GM12865 (cell line): ENCODE results near the gene C4A.
"Not testable (repeated sequence)": the region's sequence is repeated elsewhere in the genome, so short reads cannot be mapped to it uniquely, and the experiment has no call there.

Source experiments
- DNase-seq: peaks from one replicate; pipeline ENCODE4 v3.0.0; 2010; ENCODE audit warnings: low read depth
- H3K4me3 ChIP-seq: 2 replicates; pipeline ENCODE4 v1.5.1; 2011; ENCODE audit warnings: mild to moderate bottlenecking, low read depth, low read length, control low read depth

C4A gene

DNA sequence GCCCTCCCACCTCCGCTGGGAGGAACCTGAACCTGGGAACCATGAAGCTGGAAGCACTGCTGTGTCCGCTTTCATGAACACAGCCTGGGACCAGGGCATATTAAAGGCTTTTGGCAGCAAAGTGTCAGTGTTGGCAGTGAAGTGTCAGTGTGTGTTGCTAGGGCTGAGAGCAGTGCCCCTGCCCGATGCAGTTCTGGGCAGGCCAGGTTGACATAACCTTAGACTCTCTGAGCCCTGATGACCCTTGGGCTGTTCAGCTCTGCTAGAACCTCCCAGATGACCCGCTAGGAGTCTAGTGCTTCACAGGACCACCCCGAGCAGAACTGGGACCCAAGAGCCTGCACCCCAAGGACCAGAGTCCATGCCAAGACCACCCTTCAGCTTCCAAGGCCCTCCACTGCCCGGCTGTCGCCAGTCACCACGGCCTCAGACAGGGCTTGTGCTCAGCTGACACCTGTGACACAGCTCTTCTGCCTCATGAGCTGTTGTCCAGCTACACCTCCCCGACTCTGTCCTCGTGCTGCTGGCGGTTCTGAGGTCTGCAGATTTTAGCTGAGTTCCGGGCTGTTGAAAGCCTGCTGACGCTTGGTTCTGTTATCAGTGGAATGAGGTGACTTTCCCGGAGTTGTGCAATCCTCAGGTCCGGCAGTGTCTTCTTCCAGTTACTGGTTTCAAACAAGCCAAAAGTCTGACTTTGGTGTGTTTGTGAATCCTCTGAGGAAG lies 20.9 kb downstream of the C4A start:
- DNase-seq, H3K4me3 ChIP-seq: not testable (repeated sequence)

DNA sequence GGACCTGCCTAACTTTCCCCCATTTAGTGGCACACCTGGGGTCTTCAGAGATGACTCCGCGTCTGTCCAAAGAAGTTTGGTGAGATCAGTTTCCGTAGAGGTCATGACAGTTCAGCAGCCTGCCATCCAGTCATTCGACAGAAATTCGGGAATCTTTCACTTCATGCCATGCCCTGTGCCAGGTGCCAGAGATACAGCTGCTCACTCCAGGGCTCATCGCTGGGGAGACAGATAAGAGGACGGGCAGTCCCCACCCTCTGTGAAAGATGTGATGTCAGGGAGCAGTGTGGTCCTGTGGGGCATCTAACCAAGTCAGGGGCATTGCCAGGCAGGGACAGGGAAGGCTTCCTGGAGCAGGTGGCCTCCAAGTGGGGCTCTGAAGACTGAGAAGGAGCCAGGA lies 21.4 kb downstream of the C4A start:
- not testable (repeated sequence) for DNase-seq, H3K4me3 ChIP-seq

GRCh38 chr6:32004393-32004792 lies 22.5 kb downstream of the C4A start:
- not testable (repeated sequence) for H3K4me3 ChIP-seq, DNase-seq

GRCh38 chr6:32004864-32005537 lies 23.1 kb downstream of the C4A start:
- DNase-seq, H3K4me3 ChIP-seq: not testable (repeated sequence)

GRCh38 chr6:32005538-32005880 lies 23.7 kb downstream of the C4A start:
- H3K4me3 ChIP-seq, DNase-seq: not testable (repeated sequence)

GRCh38 chr6:32005991-32006529 lies 24.2 kb downstream of the C4A start:
- not testable (repeated sequence) for H3K4me3 ChIP-seq

DNA sequence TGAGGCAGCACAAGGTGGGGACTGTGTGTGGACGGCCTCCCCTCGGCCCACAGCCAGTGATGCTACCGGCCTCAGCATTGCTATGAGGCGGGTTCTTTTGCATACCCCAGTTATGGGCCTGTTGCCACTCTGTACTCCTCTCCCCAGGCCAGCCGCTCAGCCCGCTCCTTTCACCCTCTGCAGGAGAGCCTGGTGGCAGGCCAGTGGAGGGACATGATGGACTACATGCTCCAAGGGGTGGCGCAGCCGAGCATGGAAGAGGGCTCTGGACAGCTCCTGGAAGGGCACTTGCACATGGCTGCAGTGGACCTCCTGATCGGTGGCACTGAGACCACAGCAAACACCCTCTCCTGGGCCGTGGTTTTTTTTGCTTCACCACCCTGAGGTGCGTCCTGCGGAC lies 25.2 kb downstream of the C4A start:
- H3K4me3 ChIP-seq, DNase-seq: not testable (repeated sequence)

More at GRCh38 chr6:32005991-32006529, 24.2 kb downstream of the C4A start:
- DNase-seq, result not testable (repeated sequence)

DNA sequence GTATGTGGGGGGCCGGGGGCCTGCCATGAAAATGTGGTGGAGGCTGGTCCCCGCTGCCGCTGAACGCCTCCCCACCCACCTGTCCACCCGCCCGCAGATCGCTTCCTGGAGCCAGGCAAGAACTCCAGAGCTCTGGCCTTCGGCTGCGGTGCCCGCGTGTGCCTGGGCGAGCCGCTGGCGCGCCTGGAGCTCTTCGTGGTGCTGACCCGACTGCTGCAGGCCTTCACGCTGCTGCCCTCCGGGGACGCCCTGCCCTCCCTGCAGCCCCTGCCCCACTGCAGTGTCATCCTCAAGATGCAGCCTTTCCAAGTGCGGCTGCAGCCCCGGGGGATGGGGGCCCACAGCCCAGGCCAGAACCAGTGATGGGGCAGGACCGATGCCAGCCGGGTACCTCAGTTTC lies 26.2 kb downstream of the C4A start:
- not testable (repeated sequence) for DNase-seq, H3K4me3 ChIP-seq

DNA sequence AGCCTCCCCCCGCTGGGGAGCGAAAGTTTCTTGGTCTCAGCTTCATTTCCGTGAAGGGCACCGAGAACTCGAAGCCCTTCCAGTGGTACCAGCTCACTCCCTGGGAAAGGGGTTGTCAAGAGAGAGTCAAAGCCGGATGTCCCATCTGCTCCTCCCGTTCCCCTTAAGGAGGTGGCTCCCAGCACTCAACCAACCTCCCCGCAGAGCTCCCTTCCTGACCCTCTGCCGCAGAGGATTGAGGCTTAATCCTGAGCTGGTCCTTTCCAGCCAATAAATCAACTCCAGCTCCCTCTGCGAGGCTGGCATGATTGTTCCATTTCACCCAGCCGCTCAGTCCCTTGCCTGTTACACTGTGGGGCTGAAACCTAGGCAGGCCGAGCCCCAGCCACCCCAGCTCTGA lies 26.8 kb downstream of the C4A start:
- not testable (repeated sequence) for DNase-seq

DNA sequence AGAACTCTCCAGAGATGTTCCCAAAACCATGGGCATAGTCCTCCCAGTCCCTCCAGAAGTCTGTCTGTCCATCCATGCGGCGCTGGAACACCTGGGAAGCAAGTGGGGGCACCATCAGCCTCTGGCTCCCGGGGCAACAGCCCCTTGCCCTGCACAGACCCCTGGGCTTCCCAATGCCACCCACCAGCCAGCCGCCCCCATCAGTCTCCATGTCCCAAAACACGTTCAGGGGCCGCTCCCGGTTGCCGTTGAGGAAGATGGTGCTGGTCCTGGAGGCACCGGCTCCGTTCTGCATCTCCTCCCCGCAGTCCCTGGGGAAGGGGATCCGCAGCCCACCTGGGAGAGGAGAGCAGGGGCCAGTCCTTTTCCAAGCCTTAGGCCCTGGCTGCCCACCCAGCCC lies 27.7 kb downstream of the C4A start:
- H3K4me3 ChIP-seq, DNase-seq: not testable (repeated sequence)

More for the DNA sequence above, 26.8 kb downstream of the C4A start:
- not testable (repeated sequence) for H3K4me3 ChIP-seq

DNA sequence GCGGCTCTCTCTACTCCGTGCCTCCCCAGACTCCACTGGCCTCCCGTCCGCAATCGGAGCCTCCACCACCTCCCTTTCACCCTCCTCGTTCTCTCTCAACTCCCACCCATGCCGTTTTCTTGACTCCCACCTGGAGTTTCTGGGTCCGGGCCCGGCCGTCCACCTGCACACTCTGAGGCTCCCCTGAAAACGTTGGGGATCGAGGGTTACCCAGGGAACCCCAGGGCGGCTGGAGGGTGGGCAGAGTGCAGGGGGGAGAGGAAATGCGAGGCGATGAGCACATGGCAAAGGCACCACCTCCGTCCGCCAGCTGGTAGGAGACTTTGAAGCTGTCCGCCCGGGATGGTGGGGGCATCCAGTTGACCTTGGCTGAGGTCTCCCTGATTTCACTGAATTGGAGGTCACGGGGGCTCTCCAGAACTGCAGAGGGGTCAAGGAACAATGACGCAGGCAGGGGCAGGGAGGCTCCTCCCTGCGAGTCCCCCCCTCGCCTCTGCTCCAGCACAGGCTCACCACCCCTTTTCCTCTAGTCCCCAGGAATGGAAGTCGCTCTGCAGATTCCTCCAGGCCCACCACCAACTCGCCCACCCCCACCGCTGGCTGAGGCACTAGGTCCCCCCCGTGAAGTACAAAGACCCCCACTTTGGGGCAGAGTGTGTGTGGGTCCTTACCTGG lies 29.1 kb downstream of the C4A start:
- DNase-seq, H3K4me3 ChIP-seq: not testable (repeated sequence)

DNA sequence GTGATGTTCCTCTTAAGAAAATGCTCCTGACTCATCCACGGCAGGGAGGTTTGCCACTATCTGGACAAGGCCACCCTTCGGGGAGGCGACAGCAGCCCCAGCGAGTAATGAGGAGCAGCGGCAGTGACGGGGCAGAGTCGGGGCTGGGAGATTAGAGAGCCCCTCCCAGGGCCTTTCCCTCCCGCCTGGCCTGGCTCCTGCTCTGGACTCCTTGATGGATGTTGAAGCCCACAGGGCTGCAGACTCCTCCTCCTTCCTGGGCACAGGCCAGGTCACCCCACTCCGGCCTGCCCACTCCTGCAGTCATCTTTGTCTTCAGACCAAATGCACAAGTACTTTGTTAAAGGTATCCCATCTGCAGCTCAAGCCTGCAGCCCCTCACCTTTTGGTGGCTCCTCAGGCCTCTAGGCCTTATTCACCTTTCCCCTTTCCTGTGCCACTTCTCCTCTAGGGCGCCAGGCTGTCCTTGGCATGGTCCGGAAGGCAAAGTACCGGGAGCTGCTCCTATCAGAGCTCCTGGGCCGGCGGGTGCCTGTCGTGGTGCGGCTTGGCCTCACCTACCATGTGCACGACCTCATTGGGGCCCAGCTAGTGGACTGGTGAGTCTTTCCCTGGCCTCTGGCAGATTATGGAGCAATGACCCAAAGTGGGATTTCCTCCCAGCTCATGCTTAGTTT lies 31.2 kb downstream of the C4A start:
- H3K4me3 ChIP-seq, DNase-seq: not testable (repeated sequence)

DNA sequence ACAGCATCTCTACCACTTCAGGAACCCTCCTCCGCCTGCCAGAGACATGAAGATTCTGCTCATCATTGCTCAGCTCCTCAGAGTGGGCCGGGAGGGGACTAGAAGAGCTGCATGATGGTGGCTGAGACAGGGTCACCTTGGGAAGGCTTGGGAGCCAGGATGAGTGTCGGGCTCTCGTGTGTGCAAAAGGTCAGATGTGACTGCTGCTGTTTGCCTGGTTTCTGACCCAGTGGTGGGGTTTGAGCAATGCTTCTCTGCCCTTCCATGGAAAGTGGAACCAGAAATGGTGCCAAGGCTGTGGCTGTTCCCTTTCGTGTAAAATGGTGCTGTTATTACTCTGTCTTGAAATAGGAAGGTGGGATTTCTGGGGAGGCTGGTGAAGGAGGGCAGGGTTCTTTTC lies 31.9 kb downstream of the C4A start:
- not testable (repeated sequence) for DNase-seq

GRCh38 chr6:32014547-32014946 lies 32.7 kb downstream of the C4A start, which contains the start of gene C4B:
Gene C4B (plus strand): TSS chr6:32014795. CDS start chr6:32014846, 51 bp downstream.
- DNase-seq, H3K4me3 ChIP-seq: not testable (repeated sequence)

More for the DNA sequence above, 31.9 kb downstream of the C4A start:
- H3K4me3 ChIP-seq, result not testable (repeated sequence)

DNA sequence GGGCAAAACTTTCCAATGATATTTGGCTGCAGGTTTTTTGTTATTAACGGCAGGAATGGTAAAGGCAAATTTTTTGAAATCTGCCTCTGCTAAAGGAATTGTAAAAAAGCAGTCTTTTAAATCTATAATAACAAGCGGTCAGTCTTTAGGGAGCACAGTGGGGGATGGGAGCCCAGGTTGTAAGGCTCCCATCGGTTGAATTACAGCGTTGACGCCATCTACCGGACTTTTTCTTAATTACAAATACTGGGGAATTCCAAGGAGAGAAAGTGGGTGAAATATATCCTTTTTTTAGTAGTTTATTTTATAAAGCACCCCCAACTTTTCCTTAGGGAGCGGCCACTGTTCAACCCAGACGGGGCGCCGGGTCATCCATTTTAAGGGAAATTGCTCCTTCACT lies 40.2 kb downstream of the C4A start:
- not testable (repeated sequence) for H3K4me3 ChIP-seq, DNase-seq

DNA sequence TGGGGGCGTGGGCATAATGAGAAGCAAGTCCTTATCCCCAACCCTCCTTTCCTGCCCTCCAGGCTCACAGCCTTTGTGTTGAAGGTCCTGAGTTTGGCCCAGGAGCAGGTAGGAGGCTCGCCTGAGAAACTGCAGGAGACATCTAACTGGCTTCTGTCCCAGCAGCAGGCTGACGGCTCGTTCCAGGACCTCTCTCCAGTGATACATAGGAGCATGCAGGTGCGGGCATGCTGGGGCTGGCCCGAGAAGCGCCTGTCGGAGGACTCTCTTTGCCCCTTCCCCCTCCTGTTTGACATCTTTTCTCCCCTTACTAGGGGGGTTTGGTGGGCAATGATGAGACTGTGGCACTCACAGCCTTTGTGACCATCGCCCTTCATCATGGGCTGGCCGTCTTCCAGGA lies 46.8 kb downstream of the C4A start:
- H3K4me3 ChIP-seq, DNase-seq: not testable (repeated sequence)

- DNase-seq, result not testable (repeated sequence)
Measured at GRCh38 chr6:32029553-32029952, 47.7 kb downstream of the C4A start.

DNA sequence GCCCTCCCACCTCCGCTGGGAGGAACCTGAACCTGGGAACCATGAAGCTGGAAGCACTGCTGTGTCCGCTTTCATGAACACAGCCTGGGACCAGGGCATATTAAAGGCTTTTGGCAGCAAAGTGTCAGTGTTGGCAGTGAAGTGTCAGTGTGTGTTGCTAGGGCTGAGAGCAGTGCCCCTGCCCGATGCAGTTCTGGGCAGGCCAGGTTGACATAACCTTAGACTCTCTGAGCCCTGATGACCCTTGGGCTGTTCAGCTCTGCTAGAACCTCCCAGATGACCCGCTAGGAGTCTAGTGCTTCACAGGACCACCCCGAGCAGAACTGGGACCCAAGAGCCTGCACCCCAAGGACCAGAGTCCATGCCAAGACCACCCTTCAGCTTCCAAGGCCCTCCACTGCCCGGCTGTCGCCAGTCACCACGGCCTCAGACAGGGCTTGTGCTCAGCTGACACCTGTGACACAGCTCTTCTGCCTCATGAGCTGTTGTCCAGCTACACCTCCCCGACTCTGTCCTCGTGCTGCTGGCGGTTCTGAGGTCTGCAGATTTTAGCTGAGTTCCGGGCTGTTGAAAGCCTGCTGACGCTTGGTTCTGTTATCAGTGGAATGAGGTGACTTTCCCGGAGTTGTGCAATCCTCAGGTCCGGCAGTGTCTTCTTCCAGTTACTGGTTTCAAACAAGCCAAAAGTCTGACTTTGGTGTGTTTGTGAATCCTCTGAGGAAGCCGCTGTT lies 53.6 kb downstream of the C4A start:
- not testable (repeated sequence) for H3K4me3 ChIP-seq

More at GRCh38 chr6:32029553-32029952, 47.7 kb downstream of the C4A start:
- H3K4me3 ChIP-seq, result not testable (repeated sequence)

More for the DNA sequence above, 53.6 kb downstream of the C4A start:
- not testable (repeated sequence) for DNase-seq
